Measurements from ENCODE around the gene ZNF22. TPM values are rescaled to one million over a fixed set of nuclear protein-coding genes. Genes with fewer than 3 reads are reported as not detected.

Gene ZNF22
- total RNA-seq: 14.8 and 21.2 TPM in 2 replicates

GRCh38 chr10:45000752-45001380 lies at the start of gene ZNF22:
TSS of gene ZNF22 (plus strand) at chr10:45000923. CDS start at chr10:45003369, 2,446 bp downstream.
- TF ChIP-seq, protein P1, sequence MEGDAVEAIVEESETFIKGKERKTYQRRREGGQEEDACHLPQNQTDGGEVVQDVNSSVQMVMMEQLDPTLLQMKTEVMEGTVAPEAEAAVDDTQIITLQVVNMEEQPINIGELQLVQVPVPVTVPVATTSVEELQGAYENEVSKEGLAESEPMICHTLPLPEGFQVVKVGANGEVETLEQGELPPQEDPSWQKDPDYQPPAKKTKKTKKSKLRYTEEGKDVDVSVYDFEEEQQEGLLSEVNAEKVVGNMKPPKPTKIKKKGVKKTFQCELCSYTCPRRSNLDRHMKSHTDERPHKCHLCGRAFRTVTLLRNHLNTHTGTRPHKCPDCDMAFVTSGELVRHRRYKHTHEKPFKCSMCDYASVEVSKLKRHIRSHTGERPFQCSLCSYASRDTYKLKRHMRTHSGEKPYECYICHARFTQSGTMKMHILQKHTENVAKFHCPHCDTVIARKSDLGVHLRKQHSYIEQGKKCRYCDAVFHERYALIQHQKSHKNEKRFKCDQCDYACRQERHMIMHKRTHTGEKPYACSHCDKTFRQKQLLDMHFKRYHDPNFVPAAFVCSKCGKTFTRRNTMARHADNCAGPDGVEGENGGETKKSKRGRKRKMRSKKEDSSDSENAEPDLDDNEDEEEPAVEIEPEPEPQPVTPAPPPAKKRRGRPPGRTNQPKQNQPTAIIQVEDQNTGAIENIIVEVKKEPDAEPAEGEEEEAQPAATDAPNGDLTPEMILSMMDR (IDR thresholded peaks at IDR 0.05; ENCODE audit: insufficient read depth, low read depth, low read length): no peak
- H3K4me3 ChIP-seq (ENCODE audit: low read depth, low read length): peak within 1 kb of the TSS; percentile 72
- peak; percentile 75 for DNase-seq (ENCODE audit: low read depth)

GRCh38 chr10:44951576-44952226 lies 49.0 kb upstream of the ZNF22 start:
- H3K4me3 ChIP-seq (ENCODE audit: low read depth, low read length): no peak overlapping the region
- no peak for DNase-seq (ENCODE audit: low read depth)
- TF ChIP-seq, protein P1 (IDR thresholded peaks at IDR 0.05; ENCODE audit: insufficient read depth, low read depth, low read length): no peak

DNA sequence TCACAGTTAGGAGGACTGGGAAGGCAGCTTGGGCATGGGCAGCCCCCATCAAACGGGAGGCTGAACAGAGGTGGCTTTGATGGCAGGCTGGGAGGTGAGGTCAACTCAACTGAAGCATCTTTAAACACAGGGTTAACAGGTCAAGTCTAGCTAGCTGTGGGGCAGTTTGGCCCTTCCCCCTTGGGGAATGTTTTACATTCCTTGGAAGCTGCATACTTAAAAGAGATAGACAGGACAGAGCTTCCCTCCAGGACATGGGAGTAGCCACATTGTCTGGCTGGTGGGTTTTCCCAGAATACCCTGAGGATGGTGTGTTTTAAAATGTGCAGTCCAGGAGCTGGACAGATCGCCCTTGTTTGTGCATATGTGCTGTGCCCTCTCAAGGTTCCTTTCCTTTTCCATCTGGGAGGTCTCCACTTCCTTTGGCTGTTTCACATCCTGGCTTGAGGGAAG lies 47.9 kb upstream of the ZNF22 start:
- TF ChIP-seq, protein P1 (IDR thresholded peaks at IDR 0.05; ENCODE audit: insufficient read depth, low read depth, low read length): no peak

GRCh38 chr10:44954042-44954441 lies 46.7 kb upstream of the ZNF22 start:
- TF ChIP-seq, protein P1 (IDR thresholded peaks at IDR 0.05; ENCODE audit: insufficient read depth, low read depth, low read length): no peak

More for the DNA sequence above, 47.9 kb upstream of the ZNF22 start:
- no peak overlapping the region for H3K4me3 ChIP-seq (ENCODE audit: low read depth, low read length)
- no peak for DNase-seq (ENCODE audit: low read depth)

DNA sequence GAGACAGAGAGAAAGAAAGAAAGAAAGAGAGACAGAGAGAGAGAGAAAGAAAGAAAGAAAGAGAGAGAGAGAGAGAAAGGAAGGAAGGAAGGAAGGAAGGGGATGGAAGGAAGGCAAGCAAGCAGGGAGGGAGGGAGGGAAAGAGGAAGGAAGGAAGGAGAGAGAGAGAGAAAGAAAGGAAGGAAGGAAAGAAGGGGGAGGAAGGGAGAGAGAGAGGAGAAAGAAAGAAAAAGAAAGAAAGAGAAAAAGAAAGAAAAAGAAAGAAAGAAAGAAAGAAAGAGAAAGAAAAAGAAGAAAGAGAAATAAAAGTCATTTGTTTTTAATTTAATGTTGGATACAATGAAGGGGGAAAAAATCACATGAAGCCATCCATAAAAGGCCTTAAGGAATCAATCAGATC lies 45.8 kb upstream of the ZNF22 start:
- no peak overlapping the region for H3K4me3 ChIP-seq (ENCODE audit: low read depth, low read length)
- TF ChIP-seq, protein P1 (IDR thresholded peaks at IDR 0.05; ENCODE audit: insufficient read depth, low read depth, low read length): no peak
- DNase-seq (ENCODE audit: low read depth): no peak

More at GRCh38 chr10:44954042-44954441, 46.7 kb upstream of the ZNF22 start:
- H3K4me3 ChIP-seq (ENCODE audit: low read depth, low read length): no peak overlapping the region
- no peak for DNase-seq (ENCODE audit: low read depth)

GRCh38 chr10:44955413-44956070 lies 45.2 kb upstream of the ZNF22 start:
- TF ChIP-seq, protein P1 (IDR thresholded peaks at IDR 0.05; ENCODE audit: insufficient read depth, low read depth, low read length): no peak
- H3K4me3 ChIP-seq (ENCODE audit: low read depth, low read length): no peak overlapping the region
- DNase-seq (ENCODE audit: low read depth): no peak
